Spinal cord (tissue), 10 donors: ENCODE measurements around the gene OLFM2. TPM values are rescaled to one million over a fixed set of nuclear protein-coding genes. Genes with fewer than 3 reads are reported as not detected.

ENCODE experiments used
- DNase-seq, 6 donors: peaks; one replicate each; pipeline versions ENCODE4 v3.0.0 to v3.0.0-alpha.2; 2013 to 2015; ENCODE audit warnings: low spot score in 6 of 6, low read depth in 4 of 6
- H3K27ac ChIP-seq: one replicate; pipeline ENCODE4 v1.5.1; 2013; ENCODE audit warnings: low read depth, low read length, control low read depth
- H3K27me3 ChIP-seq: one replicate; pipeline ENCODE4 v1.6.1; 2013; ENCODE audit warnings: low read length; ENCODE audit not compliant: control insufficient read depth, insufficient read depth
- H3K36me3 ChIP-seq: one replicate; pipeline ENCODE4 v1.6.1; 2013; ENCODE audit warnings: low read length; ENCODE audit not compliant: control insufficient read depth, insufficient read depth
- H3K4me1 ChIP-seq: one replicate; pipeline ENCODE4 v1.6.1; 2013; ENCODE audit warnings: low read length; ENCODE audit not compliant: control insufficient read depth, insufficient read depth
- H3K4me3 ChIP-seq: one replicate; pipeline ENCODE4 v1.5.1; 2013; ENCODE audit warnings: low read depth, low read length, control low read depth
- H3K9me3 ChIP-seq: one replicate; pipeline ENCODE4 v1.6.1; 2013; ENCODE audit warnings: low read length; ENCODE audit not compliant: control insufficient read depth, insufficient read depth
- WGBS: methylation state at CpG from one replicate; pipeline ENCODE4 v1.1.5; 2013; ENCODE audit warnings: missing lambda C conversion rate; ENCODE audit not compliant: insufficient coverage; 5-methylcytosine and 5-hydroxymethylcytosine counted together
- polyA plus RNA-seq, 2 donors: library from polyadenylated mRNA; unstranded; fragments of 120-200 nt; gene quantifications; one replicate each; pipeline ENCODE4 v1.2.1, GENCODE V29; 2013; ENCODE audit not compliant: insufficient read length in 2 of 2
- total RNA-seq, 2 donors: library from RNA; depleted of rRNA in 1 of 2; stranded (reverse); fragments of 120-200 nt in 1 of 2; fragments of >200 nt in 1 of 2; gene quantifications; one replicate each; pipeline versions ENCODE4 v1.2.3 to v1.2.4, GENCODE V29; 2013 to 2014
- donor health status: healthy.

OLFM2 gene
- total and polyA plus RNA-seq, 4 donors: 47.9 to 251 (median 158) TPM

DNA sequence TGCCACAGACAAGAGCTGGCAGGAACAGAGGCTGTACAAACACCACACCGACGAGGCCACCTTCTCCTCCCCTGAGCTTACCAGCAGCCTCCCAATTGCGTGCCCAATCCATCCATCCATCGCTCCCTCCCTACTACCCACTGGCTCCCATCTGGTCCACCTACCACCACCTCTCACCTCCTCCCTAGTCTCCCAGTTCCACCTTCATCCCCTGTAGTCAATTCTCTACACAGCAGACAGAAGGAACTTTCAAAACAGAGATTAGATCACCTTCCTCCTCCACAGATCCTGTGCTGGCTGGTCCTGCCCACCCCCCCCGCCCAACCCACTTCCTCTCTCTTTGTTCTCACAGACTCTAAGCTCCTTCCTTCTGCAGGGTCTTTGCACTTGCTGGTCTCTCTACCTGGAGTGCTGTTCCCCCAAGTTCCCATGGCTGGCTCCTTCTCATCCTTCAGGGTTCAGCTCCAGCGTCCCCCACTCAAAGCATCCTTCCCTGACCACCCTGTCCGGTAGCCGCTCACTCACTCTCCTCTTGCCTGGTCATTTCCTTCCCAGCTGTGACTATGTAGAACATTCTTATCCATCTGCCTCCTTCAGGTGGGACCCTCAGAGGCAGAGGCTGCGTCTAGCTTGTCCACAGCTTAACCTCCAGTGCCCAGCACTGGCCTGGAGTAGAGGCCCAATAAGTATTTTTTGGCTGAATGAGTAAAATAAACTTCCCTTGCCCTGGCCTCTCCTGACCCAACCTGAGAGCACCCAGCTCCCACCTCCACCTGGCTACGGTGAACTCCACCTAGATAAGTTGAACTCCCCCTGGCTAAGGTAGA, 78.2 kb downstream of the OLFM2 start:
- Histone ChIP-seq H3K9me3 (no peaks in the 10 kb centered on the region), H3K36me3 (peaks cover 74% of the 10 kb centered on the region), H3K4me3 (no peak overlapping the region), H3K4me1 (no peaks in the 10 kb centered on the region), H3K27ac (no peak overlapping the region), H3K27me3 (no peaks in the 10 kb centered on the region)
- 89% methylated on average over 7 of the region's 10 CpGs for WGBS
- DNase-seq: no peak

GRCh38 chr19:9857076-9857721, 79.1 kb downstream of the OLFM2 start:
- DNase-seq: no peak
- H3K36me3 ChIP-seq: peaks cover 78% of the 10 kb centered on the region
- WGBS: 97% methylated on average over 12 of the region's 13 CpGs
- no peak overlapping the region for H3K4me3 ChIP-seq
- H3K4me1 ChIP-seq: no peaks in the 10 kb centered on the region
- H3K9me3 ChIP-seq: no peaks in the 10 kb centered on the region
- no peak overlapping the region for H3K27ac ChIP-seq
- H3K27me3 ChIP-seq: no peaks in the 10 kb centered on the region

GRCh38 chr19:9856609-9857008, 79.7 kb downstream of the OLFM2 start:
- Histone ChIP-seq H3K4me3 (no peak overlapping the region), H3K36me3 (peaks cover 81% of the 10 kb centered on the region), H3K27me3 (no peaks in the 10 kb centered on the region), H3K9me3 (no peaks in the 10 kb centered on the region), H3K27ac (no peak overlapping the region), H3K4me1 (peaks cover 3% of the 10 kb centered on the region)
- 98% methylated on average over 9 of the region's 9 CpGs for WGBS
- no peak for DNase-seq

DNA sequence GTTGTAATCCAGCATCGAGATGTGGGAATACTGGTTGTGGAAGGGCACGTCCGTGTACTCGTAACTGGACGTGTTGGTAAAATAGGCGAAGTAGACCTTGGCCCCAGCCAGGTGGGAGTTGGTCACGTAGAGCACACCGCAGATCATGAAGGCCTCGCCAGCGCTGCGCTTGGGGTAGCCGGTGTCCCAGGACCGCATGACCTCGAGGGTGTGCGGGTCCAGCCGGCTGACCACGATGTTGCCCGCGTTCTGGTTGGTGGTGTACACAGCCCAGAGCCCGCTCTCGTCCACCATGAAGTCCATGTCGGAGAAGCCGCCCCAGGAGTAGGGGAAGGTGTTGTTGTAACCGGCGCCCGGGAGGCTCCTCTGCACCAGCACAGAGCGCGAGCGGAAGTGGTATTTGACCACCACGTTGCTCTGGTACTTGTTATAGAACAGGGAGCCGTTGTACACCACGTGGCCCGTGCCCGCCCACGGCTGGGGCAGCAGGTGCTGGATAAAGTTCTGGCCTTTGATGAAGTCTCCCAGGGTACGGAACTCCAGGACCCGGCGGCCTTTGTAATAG, 82.0 kb downstream of the OLFM2 start:
- Histone ChIP-seq H3K27me3 (no peaks in the 10 kb centered on the region), H3K4me3 (no peak overlapping the region), H3K27ac (no peak overlapping the region), H3K4me1 (peaks cover 22% of the 10 kb centered on the region), H3K9me3 (no peaks in the 10 kb centered on the region), H3K36me3 (peaks cover 79% of the 10 kb centered on the region)
- no peak for DNase-seq
- WGBS: 97% methylated on average over 38 of the region's 38 CpGs

GRCh38 chr19:9850235-9850959, 85.9 kb downstream of the OLFM2 start:
- Histone ChIP-seq H3K27ac (peak overlapping the region; percentile 13), H3K9me3 (no peaks in the 10 kb centered on the region), H3K4me1 (peaks cover 41% of the 10 kb centered on the region), H3K4me3 (no peak overlapping the region), H3K36me3 (peaks cover 89% of the 10 kb centered on the region), H3K27me3 (no peaks in the 10 kb centered on the region)
- DNase-seq: peak in 3 of 6 donors; percentile 60 to 96 (median 61)
- WGBS: 11% methylated on average over 14 of the region's 19 CpGs

DNA sequence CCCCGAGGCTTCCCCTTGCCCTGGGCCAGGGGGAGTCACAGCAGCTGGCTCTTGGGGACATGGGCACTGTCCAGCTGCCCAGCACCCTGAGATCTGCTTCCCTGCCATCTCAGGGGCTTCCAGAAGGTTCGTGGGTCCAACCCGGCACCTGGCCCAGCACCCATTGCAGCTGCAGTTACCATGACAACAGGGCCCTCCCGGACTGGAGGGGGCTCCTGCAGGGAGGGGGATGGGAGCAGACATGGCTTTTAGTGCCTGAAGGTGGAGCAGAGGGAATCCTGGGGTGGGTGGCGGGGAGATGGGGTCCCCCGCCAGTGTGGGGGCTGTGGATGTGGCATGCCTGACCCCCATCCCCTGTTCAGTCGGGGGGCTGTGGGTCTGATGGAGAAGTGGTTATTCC, 86.5 kb downstream of the OLFM2 start:
- Histone ChIP-seq H3K27me3 (no peaks in the 10 kb centered on the region), H3K4me1 (peaks cover 41% of the 10 kb centered on the region), H3K27ac (peak overlapping the region; percentile 13), H3K4me3 (no peak overlapping the region), H3K9me3 (no peaks in the 10 kb centered on the region), H3K36me3 (peaks cover 84% of the 10 kb centered on the region)
- DNase-seq: peak in 1 of 6 donors; percentile 70
- 39% methylated on average over 6 of the region's 7 CpGs for WGBS

DNA sequence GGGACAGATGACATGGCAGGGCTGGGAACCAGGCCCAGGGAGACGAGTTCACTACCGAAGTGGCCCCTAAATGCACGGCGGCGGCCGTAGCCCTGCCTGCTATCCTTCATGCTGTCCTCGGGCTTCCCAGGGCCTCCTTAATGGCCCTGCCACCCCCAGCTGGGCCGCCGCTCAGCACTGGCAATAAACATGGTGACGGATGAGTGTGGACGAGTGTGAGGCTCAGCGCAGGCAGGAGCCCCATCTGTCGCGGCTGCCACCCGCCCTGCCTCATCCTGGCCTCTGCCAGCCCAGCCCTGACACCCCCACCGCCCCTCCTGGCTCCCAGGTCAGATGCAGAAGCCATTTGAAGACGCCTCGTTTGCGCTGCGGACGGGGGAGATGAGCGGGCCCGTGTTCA, 87.6 kb downstream of the OLFM2 start:
- WGBS: 29% methylated on average over 22 of the region's 23 CpGs
- Histone ChIP-seq H3K4me1 (peaks cover 41% of the 10 kb centered on the region), H3K27ac (no peak overlapping the region), H3K36me3 (peaks cover 84% of the 10 kb centered on the region), H3K4me3 (no peak overlapping the region), H3K9me3 (no peaks in the 10 kb centered on the region), H3K27me3 (no peaks in the 10 kb centered on the region)
- peak in 2 of 6 donors; percentile 54 to 84 for DNase-seq

DNA sequence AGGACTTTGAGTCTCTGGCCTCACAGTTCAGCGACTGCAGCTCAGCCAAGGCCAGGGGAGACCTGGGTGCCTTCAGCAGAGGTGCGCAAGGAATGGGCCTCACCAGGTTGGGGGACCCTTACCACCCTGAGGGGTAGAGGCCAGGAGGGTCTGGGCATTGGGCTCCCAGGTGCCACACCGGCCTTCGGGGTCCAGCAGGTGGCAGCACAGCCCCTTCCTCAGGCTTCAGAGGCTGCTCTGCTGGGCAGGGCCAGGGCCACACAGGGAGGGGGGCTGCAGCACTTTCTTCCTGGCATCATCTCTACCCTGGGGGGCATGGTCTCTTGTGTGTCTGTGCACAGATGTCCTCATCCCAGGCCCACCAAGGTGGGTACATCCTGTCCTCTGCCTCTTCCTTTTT, 88.3 kb downstream of the OLFM2 start:
- peak in 2 of 6 donors; percentile 57 to 86 for DNase-seq
- no peaks in the 10 kb centered on the region for H3K9me3 ChIP-seq
- H3K36me3 ChIP-seq: peaks cover 85% of the 10 kb centered on the region
- H3K27ac ChIP-seq: no peak overlapping the region
- H3K4me1 ChIP-seq: peaks cover 42% of the 10 kb centered on the region
- H3K4me3 ChIP-seq: no peak overlapping the region
- no peaks in the 10 kb centered on the region for H3K27me3 ChIP-seq
- WGBS: 44% methylated on average over 4 of the region's 4 CpGs

GRCh38 chr19:9847087-9847671, 89.1 kb downstream of the OLFM2 start:
- 51% methylated on average over 13 of the region's 13 CpGs for WGBS
- Histone ChIP-seq H3K27ac (no peak overlapping the region), H3K4me3 (no peak overlapping the region), H3K36me3 (peaks cover 87% of the 10 kb centered on the region), H3K4me1 (peaks cover 51% of the 10 kb centered on the region), H3K9me3 (no peaks in the 10 kb centered on the region), H3K27me3 (no peaks in the 10 kb centered on the region)
- DNase-seq: peak in 1 of 6 donors; percentile 43
